K562 (cell line): ENCODE data around the gene MRM3. TPM values are rescaled to one million over a fixed set of nuclear protein-coding genes. Genes with fewer than 3 reads are reported as not detected.

ENCODE experiments used
- CREB1 ChIP-seq, 2 experiments: sonication (generic) in 1 of 2; formaldehyde crosslinking in 1 of 2; IDR thresholded peaks; 2 replicates each; pipeline versions ENCODE4 v1.6.1 to v1.8.0; 2012 to 2022; ENCODE audit warnings: inconsistent platforms in 1 of 2, mild to moderate bottlenecking in 1 of 2, missing genetic modification reagents in 1 of 2, moderate library complexity in 1 of 2
- ELF1 ChIP-seq: fragments of 200-800 bp; sonication (Bioruptor generic); IDR thresholded peaks from 2 replicates; pipeline ENCODE4 v1.6.1; 2016; ENCODE audit warnings: missing genetic modification characterization, missing compliant biosample characterization
- HDAC1 ChIP-seq, 2 experiments: fragments of 450-650 bp; IDR thresholded peaks; 2 replicates each; pipeline ENCODE4 v1.6.1; 2016 to 2017; ENCODE audit warnings: inconsistent platforms in 1 of 2, mild to moderate bottlenecking in 1 of 2, moderate library complexity in 1 of 2
- HNRNPLL ChIP-seq: fragments of 200-400 bp; formaldehyde crosslinking; IDR thresholded peaks from 2 replicates; pipeline ENCODE4 v1.6.1; 2017; ENCODE audit warnings: low read length, low read depth, mild to moderate bottlenecking; ENCODE audit not compliant: poor library complexity, severe bottlenecking
- ILF3 ChIP-seq: fragments of 450-650 bp; IDR thresholded peaks from 2 replicates; pipeline ENCODE4 v1.6.1; 2018; ENCODE audit warnings: antibody characterized with exemption, mild to moderate bottlenecking, moderate library complexity, borderline replicate concordance
- L3MBTL2 ChIP-seq: fragments of 450-650 bp; IDR thresholded peaks from 2 replicates; pipeline ENCODE4 v1.6.1; 2016; ENCODE audit warnings: mild to moderate bottlenecking, moderate library complexity
- NR2F6 ChIP-seq: fragments of 450-650 bp; formaldehyde crosslinking; IDR thresholded peaks from 2 replicates; pipeline ENCODE4 v1.4.0; 2020; ENCODE audit warnings: mild to moderate bottlenecking
- PYGO2 ChIP-seq: fragments of 450-650 bp; IDR thresholded peaks from 2 replicates; pipeline ENCODE4 v1.6.1; 2016; ENCODE audit warnings: mild to moderate bottlenecking, missing genetic modification characterization, moderate library complexity, missing compliant biosample characterization
- SIN3B ChIP-seq: fragments of 450-650 bp; IDR thresholded peaks from 2 replicates; pipeline ENCODE4 v1.6.1; 2017; ENCODE audit warnings: low read depth, mild to moderate bottlenecking, moderate library complexity
- SMARCE1 ChIP-seq: fragments of 450-650 bp; IDR thresholded peaks from 2 replicates; pipeline ENCODE4 v1.7.1; 2016; ENCODE audit warnings: mild to moderate bottlenecking
- SREBF1 ChIP-seq: fragments of 150-350 bp; IDR thresholded peaks from 2 replicates; pipeline ENCODE4 v1.6.1; 2014; ENCODE audit warnings: antibody characterized with exemption, low read depth, low read length, borderline replicate concordance
- SRSF9 ChIP-seq: fragments of 200-400 bp; formaldehyde crosslinking; IDR thresholded peaks from 2 replicates; pipeline ENCODE4 v1.6.1; 2017; ENCODE audit warnings: low read depth, low read length, borderline replicate concordance
- U2AF2 ChIP-seq: fragments of 200-400 bp; formaldehyde crosslinking; optimal IDR thresholded peaks from 2 replicates; pipeline ENCODE3; 2017; ENCODE audit warnings: low read depth, mild to moderate bottlenecking, low read length
- ZNF436 ChIP-seq: fragments of 250-450, 450-650 bp; sonication (Bioruptor Pico); formaldehyde crosslinking; IDR thresholded peaks from 2 replicates; pipeline ENCODE4 v1.7.0; 2020; ENCODE audit warnings: mild to moderate bottlenecking
- polyA plus RNA-seq, 8 experiments: library from polyadenylated mRNA; depleted of rRNA in 4 of 8; stranded (reverse) in 5 of 8; unstranded in 3 of 8; fragments of >200 nt; fragmentation: Nextera tagmentation in 2 of 8; fragmentation: Illumina TruSeq in 1 of 8; extraction: Ambion mirVana in 2 of 8; extraction: Trizol in 1 of 8; gene quantifications; 2 replicates each; pipeline versions ENCODE4 v1.2.1 to v1.2.3, GENCODE V29; 2011 to 2014; ENCODE audit warnings: inconsistent platforms in 1 of 8, missing spikeins in 1 of 8
- total RNA-seq, 7 experiments: library from RNA; depleted of rRNA in 6 of 7; stranded (reverse); fragments of >200 nt in 6 of 7; fragmentation: Illumina TruSeq in 2 of 7; extraction: Trizol in 2 of 7; gene quantifications; 2 replicates each; pipeline versions ENCODE4 v1.2.1 to v1.2.3, GENCODE V29; 2011 to 2021; ENCODE audit warnings: low replicate concordance in 1 of 7
- TF ChIP-seq, protein P1 (sequence below): fragments of 250-450 bp; sonication (Bioruptor Pico); IDR thresholded peaks from 2 replicates; pipeline ENCODE4 v1.8.0; 2022; ENCODE audit warnings: inconsistent platforms, mild to moderate bottlenecking, moderate library complexity, borderline replicate concordance
- TF ChIP-seq, protein P2 (sequence below), 2 experiments: fragments of 450-650 bp; conservative IDR thresholded peaks; 2 replicates each; pipeline ENCODE4 v1.6.1; 2017; ENCODE audit warnings: mild to moderate bottlenecking in 2 of 2, moderate library complexity in 2 of 2
- TF ChIP-seq, protein P3 (sequence below): fragments of 450-650 bp; IDR thresholded peaks from 2 replicates; pipeline ENCODE4 v1.6.1; 2016; ENCODE audit warnings: borderline replicate concordance
- TF ChIP-seq, protein P4 (sequence below): conservative IDR thresholded peaks from 2 replicates; pipeline ENCODE4 v1.6.1; 2011; ENCODE audit warnings: low read depth, mild to moderate bottlenecking, low read length; ENCODE audit not compliant: control insufficient read depth
- TF ChIP-seq, protein P5 (sequence below): fragments of 250-450 bp; sonication (Bioruptor Pico); IDR thresholded peaks from 2 replicates; pipeline ENCODE4 v1.8.0; 2022; ENCODE audit warnings: inconsistent platforms

Gene MRM3
- total and polyA plus RNA-seq, 9 of the 15 experiments (the other 6 are each of a cell fraction or from before 2014, with no cell fraction given): 2.4 to 24.8 (median 18.3) TPM

DNA sequence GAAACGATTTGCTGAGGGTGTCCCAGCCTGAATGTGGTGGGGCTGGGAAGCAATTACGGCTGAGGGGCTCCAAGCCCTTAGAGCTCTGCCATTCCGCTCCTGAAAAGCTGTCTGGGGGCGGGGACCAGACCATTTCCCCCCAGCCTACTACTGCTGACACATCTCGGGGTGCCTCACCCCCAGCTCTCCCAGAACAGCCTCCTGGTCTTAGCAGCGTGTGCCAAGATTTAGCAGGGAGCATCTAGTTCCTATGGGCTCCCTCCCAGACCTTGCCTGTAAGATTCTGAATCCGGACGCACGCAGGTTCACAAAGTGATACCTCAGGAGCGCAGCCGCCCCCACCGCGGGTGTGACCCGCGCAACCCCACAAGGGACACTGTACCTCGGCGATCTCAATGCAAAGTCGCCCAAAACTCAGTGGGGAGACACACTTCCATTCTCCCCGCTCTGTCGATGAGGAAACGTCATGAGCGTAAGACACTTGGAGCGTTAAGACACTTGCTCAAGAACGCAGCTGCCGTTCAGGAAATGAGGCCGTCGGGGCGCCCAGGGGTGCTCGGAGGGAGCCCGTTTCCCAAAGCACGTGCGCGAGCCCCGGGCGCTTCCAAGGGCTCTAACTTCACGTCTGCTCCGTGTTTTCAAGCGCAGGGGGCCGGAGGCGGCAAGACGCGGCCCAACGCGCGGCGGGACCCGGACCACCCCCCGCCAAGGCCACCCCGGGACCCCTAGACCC lies 30.7 kb upstream of the MRM3 start (continued):
- TF ChIP-seq ZNF436 (CRISPR knock-in tag): no peak
- TF ChIP-seq NR2F6 (CRISPR knock-in tag): no peak
- TF ChIP-seq, protein P1, sequence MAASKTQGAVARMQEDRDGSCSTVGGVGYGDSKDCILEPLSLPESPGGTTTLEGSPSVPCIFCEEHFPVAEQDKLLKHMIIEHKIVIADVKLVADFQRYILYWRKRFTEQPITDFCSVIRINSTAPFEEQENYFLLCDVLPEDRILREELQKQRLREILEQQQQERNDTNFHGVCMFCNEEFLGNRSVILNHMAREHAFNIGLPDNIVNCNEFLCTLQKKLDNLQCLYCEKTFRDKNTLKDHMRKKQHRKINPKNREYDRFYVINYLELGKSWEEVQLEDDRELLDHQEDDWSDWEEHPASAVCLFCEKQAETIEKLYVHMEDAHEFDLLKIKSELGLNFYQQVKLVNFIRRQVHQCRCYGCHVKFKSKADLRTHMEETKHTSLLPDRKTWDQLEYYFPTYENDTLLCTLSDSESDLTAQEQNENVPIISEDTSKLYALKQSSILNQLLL (CRISPR knock-in tag): no peak
- TF ChIP-seq SREBF1: no peak
- TF ChIP-seq ILF3: no peak
- TF ChIP-seq, protein P2, sequence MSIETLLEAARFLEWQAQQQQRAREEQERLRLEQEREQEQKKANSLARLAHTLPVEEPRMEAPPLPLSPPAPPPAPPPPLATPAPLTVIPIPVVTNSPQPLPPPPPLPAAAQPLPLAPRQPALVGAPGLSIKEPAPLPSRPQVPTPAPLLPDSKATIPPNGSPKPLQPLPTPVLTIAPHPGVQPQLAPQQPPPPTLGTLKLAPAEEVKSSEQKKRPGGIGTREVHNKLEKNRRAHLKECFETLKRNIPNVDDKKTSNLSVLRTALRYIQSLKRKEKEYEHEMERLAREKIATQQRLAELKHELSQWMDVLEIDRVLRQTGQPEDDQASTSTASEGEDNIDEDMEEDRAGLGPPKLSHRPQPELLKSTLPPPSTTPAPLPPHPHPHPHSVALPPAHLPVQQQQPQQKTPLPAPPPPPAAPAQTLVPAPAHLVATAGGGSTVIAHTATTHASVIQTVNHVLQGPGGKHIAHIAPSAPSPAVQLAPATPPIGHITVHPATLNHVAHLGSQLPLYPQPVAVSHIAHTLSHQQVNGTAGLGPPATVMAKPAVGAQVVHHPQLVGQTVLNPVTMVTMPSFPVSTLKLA (conservative IDR thresholded peaks at IDR 0.05): peak in 1 of 2 experiments; percentile 71; a peak in 2 of 4 replicates
- no peak for TF ChIP-seq PYGO2 (tag)
- TF ChIP-seq, protein P3, sequence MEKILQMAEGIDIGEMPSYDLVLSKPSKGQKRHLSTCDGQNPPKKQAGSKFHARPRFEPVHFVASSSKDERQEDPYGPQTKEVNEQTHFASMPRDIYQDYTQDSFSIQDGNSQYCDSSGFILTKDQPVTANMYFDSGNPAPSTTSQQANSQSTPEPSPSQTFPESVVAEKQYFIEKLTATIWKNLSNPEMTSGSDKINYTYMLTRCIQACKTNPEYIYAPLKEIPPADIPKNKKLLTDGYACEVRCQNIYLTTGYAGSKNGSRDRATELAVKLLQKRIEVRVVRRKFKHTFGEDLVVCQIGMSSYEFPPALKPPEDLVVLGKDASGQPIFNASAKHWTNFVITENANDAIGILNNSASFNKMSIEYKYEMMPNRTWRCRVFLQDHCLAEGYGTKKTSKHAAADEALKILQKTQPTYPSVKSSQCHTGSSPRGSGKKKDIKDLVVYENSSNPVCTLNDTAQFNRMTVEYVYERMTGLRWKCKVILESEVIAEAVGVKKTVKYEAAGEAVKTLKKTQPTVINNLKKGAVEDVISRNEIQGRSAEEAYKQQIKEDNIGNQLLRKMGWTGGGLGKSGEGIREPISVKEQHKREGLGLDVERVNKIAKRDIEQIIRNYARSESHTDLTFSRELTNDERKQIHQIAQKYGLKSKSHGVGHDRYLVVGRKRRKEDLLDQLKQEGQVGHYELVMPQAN: 0 out of 2 replicates have a peak, but pooled peaks have one; percentile 34
- TF ChIP-seq HDAC1 (IDR thresholded peaks at IDR 0.05): 0 out of 4 replicates have a peak, but pooled peaks of 1 of the 2 experiments have one; percentile 29
- TF ChIP-seq, protein P4, sequence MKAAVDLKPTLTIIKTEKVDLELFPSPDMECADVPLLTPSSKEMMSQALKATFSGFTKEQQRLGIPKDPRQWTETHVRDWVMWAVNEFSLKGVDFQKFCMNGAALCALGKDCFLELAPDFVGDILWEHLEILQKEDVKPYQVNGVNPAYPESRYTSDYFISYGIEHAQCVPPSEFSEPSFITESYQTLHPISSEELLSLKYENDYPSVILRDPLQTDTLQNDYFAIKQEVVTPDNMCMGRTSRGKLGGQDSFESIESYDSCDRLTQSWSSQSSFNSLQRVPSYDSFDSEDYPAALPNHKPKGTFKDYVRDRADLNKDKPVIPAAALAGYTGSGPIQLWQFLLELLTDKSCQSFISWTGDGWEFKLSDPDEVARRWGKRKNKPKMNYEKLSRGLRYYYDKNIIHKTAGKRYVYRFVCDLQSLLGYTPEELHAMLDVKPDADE: no peak
- TF ChIP-seq SIN3B: no peak
- TF ChIP-seq CREB1 (IDR thresholded peaks at IDR 0.05): no peak
- TF ChIP-seq CREB1 (CRISPR knock-in tag; IDR thresholded peaks at IDR 0.05): no peak
- no peak for TF ChIP-seq SRSF9
- peak; percentile 82; the same call in 1 of the 2 replicates for TF ChIP-seq L3MBTL2
- TF ChIP-seq HNRNPLL: peak; percentile 81
- 0 out of 2 replicates have a peak, but pooled peaks have one; percentile 20 for TF ChIP-seq SMARCE1
- TF ChIP-seq, protein P5, sequence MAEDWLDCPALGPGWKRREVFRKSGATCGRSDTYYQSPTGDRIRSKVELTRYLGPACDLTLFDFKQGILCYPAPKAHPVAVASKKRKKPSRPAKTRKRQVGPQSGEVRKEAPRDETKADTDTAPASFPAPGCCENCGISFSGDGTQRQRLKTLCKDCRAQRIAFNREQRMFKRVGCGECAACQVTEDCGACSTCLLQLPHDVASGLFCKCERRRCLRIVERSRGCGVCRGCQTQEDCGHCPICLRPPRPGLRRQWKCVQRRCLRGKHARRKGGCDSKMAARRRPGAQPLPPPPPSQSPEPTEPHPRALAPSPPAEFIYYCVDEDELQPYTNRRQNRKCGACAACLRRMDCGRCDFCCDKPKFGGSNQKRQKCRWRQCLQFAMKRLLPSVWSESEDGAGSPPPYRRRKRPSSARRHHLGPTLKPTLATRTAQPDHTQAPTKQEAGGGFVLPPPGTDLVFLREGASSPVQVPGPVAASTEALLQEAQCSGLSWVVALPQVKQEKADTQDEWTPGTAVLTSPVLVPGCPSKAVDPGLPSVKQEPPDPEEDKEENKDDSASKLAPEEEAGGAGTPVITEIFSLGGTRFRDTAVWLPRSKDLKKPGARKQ (CRISPR knock-in tag): no peak
- TF ChIP-seq ELF1 (tag): no peak
- TF ChIP-seq U2AF2: no peak
